ENCODE results near the gene PCBD2. TPM values are rescaled to one million over a fixed set of nuclear protein-coding genes. Genes with fewer than 3 reads are reported as not detected.

PCBD2 gene
- total RNA-seq, 1 donor from 2014 or later, result 11.5 TPM

- no peak for ATAC-seq (ENCODE audit: low read depth)
- CTCF ChIA-PET, result no interaction called here
- no peaks in the 10 kb centered on the region for H3K9me3 Mint-ChIP-seq
- H3K4me1 Mint-ChIP-seq, result peaks cover 2% of the 10 kb centered on the region
- no peaks in the 10 kb centered on the region for H3K27me3 Mint-ChIP-seq
- peaks cover 42% of the 10 kb centered on the region for H3K36me3 Mint-ChIP-seq (ENCODE audit: low read depth)
- H3K4me3 Mint-ChIP-seq, result no peak overlapping the region
- no peak for DNase-seq
- POLR2A ChIA-PET, result no interaction called here
- no peak overlapping the region for H3K27ac Mint-ChIP-seq
- no peak for TF ChIP-seq CTCF (IDR thresholded peaks at IDR 0.05)
- intact Hi-C loops (cut with micrococcal nuclease), result no loop called here
Observed at GRCh38 chr5:134934202-134934601, 29.3 kb downstream of the PCBD2 start.

- intact Hi-C loops (cut with micrococcal nuclease), result no loop called here
- no peak for TF ChIP-seq CTCF (IDR thresholded peaks at IDR 0.05)
- POLR2A ChIA-PET, result no interaction called here
Observed at GRCh38 chr5:134935711-134936602, 31.0 kb downstream of the PCBD2 start.

GRCh38 chr5:134937526-134937925 is 32.6 kb downstream of the PCBD2 start:
- peaks cover 32% of the 10 kb centered on the region for H3K36me3 Mint-ChIP-seq (ENCODE audit: low read depth)
- ATAC-seq (ENCODE audit: low read depth), result no peak
- no peak for DNase-seq
- H3K4me3 Mint-ChIP-seq, result no peak overlapping the region
- H3K9me3 Mint-ChIP-seq, result no peaks in the 10 kb centered on the region
- H3K4me1 Mint-ChIP-seq, result no peaks in the 10 kb centered on the region
- TF ChIP-seq CTCF (IDR thresholded peaks at IDR 0.05), result no peak
- ChIA-PET POLR2A (no interaction called here), CTCF (no interaction called here)
- intact Hi-C loops (cut with micrococcal nuclease), result no loop called here
- H3K27me3 Mint-ChIP-seq, result no peaks in the 10 kb centered on the region
- H3K27ac Mint-ChIP-seq, result no peak overlapping the region

More at GRCh38 chr5:134935711-134936602, 31.0 kb downstream of the PCBD2 start:
- ATAC-seq (ENCODE audit: low read depth) (no peak), DNase-seq (no peak)
- no peak overlapping the region for H3K27ac Mint-ChIP-seq
- H3K9me3 Mint-ChIP-seq, result no peaks in the 10 kb centered on the region
- no peaks in the 10 kb centered on the region for H3K27me3 Mint-ChIP-seq
- H3K36me3 Mint-ChIP-seq (ENCODE audit: low read depth), result peaks cover 39% of the 10 kb centered on the region
- H3K4me1 Mint-ChIP-seq, result no peaks in the 10 kb centered on the region
- no peak overlapping the region for H3K4me3 Mint-ChIP-seq
- CTCF ChIA-PET, result no interaction called here

GRCh38 chr5:134938030-134938429 is 33.1 kb downstream of the PCBD2 start:
- TF ChIP-seq CTCF (IDR thresholded peaks at IDR 0.05), result no peak
- no peaks in the 10 kb centered on the region for H3K4me1 Mint-ChIP-seq
- intact Hi-C loops (cut with micrococcal nuclease), result no loop called here
- H3K27ac Mint-ChIP-seq, result no peak overlapping the region
- ATAC-seq (ENCODE audit: low read depth), result no peak
- no peak overlapping the region for H3K4me3 Mint-ChIP-seq
- H3K27me3 Mint-ChIP-seq, result no peaks in the 10 kb centered on the region
- CTCF ChIA-PET, result no interaction called here
- no peaks in the 10 kb centered on the region for H3K9me3 Mint-ChIP-seq
- peaks cover 29% of the 10 kb centered on the region for H3K36me3 Mint-ChIP-seq (ENCODE audit: low read depth)
- POLR2A ChIA-PET, result no interaction called here
- no peak for DNase-seq

- no peaks in the 10 kb centered on the region for H3K27me3 Mint-ChIP-seq
- peaks cover 26% of the 10 kb centered on the region for H3K36me3 Mint-ChIP-seq (ENCODE audit: low read depth)
- H3K4me3 Mint-ChIP-seq, result no peak overlapping the region
- no peak for TF ChIP-seq CTCF (IDR thresholded peaks at IDR 0.05)
- ChIA-PET CTCF (no interaction called here), POLR2A (no interaction called here)
- ATAC-seq (ENCODE audit: low read depth) (no peak), DNase-seq (no peak)
- no peak overlapping the region for H3K27ac Mint-ChIP-seq
- no peaks in the 10 kb centered on the region for H3K4me1 Mint-ChIP-seq
- intact Hi-C loops (cut with micrococcal nuclease), result no loop called here
- no peaks in the 10 kb centered on the region for H3K9me3 Mint-ChIP-seq
Observed at GRCh38 chr5:134939500-134939899, 34.6 kb downstream of the PCBD2 start.

All from activated B cell treated with CpG ODN at 0.5 μM for 24 hours (primary cell).